ENCODE measurements around the gene XPR1.
A peak's percentile ranks its signal among the peaks of the same experiment; 100 is the strongest.
"Not testable (repeated sequence)": the region's sequence is repeated elsewhere in the genome, so short reads cannot be mapped to it uniquely, and the experiment has no call there.

XPR1 gene

DNA sequence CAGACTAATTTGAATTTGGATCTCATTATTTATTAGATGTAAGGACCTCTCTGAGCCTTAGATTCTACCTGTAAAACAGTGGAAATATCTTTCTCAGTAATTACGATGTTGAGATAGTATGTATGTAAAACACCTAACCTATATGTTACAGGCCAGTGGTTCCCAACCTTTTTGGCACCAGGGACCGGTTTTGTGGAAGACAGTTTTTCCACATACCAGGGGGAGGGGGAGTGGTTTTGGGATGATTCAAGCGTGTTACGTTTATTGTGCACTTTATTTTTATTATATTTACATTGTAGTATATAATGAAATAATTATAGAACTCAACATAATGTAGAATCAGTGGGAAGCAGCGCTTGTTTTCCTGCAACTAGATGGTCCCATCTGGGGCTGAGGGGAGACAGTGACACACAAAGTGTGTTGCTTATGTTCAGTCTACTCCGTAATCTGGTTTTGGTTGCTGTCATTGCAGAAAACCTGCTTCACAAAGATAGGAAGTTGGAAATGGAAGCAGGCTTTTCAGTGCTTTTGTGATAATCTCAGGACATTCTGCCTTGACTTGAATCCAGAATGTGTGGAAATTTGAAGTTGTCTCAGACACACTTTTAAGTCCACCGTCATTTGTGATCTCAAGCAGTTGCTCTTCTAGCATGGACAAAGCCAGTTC lies 12.8 kb downstream of the XPR1 start:
- DNase-seq (ENCODE audit: low spot score), result no peak

DNA sequence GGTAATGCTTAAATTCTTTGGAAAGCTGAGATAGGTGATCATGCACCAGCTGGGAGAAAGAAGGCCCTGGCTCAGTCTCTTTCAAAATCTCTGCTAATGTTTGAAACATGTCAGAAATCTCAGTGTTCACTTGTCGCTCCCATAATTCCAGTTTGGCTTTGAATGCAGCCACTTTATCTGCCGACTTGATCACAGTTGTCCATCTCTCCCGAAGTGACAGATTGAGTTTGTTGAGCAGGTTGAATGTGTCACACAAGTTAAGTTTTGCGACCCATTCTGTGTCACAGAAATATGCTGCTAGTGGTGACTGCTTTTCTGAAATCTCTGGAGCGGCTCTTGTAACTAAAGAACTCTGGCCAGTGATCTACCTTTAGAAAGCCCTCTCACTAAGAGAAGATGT lies 13.4 kb downstream of the XPR1 start:
- not testable (repeated sequence) for DNase-seq (ENCODE audit: low spot score)

DNA sequence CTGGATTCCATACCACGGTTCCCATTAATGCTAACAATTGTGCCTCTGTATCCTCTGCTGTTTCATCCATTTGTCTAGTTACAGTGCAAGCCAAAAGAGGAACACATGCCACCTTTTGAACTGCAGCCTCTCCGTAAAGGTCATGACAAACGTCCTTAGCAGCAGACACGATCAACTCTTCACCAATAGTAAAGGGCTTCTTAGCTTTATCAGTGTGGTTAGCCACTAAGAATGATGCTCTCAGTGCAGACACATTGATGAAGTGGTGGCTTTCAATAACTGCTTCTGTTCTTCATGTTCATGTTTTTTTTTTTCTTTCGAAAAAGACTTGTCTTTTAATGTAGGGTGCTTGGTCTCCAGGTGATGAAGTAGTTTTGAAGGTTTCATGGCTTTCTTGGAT lies 14.3 kb downstream of the XPR1 start:
- no peak for DNase-seq (ENCODE audit: low spot score)

DNA sequence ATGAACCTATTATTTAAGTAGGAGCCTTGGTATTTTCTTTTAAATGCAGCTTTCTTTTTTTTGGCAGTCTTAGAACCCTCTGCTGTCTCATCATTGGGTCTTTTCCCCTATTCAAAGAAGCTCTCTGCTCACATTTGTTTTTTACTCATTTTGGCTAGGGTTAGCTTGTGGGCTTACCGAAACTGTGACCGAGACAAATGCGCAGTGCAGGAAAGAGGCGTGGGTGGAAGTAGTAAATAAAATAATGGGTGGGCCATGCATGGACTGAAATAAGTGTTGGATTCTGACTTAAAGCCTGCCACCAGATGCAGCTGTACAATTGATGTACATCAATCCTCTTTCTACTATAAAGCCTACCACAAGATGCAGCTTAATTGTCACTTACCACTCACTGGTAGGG lies 14.7 kb downstream of the XPR1 start:
- no peak for DNase-seq (ENCODE audit: low spot score)

GRCh38 chr1:180652792-180653191 lies 21.0 kb downstream of the XPR1 start:
- no peak for DNase-seq (ENCODE audit: low spot score)

DNA sequence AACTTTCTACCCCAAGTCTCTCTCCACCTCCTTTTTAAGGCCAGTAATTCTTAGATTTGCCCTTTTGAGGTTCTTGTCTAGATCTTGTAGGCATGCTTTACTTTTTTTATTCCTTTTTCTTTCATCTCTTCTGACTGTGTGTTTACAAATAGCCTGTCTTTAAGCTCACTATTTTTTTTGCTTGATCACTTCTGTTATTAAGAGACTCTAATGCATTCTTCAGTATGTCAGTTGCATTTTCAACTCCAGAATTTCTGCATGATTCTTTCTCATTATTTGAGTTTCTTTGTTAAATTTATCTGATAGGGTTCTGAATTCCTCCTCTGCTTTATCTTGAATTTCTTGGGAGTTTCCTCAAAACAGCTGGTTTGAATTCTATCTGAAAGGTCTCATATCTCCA lies 30.9 kb downstream of the XPR1 start:
- no peak for DNase-seq (ENCODE audit: low spot score)

DNA sequence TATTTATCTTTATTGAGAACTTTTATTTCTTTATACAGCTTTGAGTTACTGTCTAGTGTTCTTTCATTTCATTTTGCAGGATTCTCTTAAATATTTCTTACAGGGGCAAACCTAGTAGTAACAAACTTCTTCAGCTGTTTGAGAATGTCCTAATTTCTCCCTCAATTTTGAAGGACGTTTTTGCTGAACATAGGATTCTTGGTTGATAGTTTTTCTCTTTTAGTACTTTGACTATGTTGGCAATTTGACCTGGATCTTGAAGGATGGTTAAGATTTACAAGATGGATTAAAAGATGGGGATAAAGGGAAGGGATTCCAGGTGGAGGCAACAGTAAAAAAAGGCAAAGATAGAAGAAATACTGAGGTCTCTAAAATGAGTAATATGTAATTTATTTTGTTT lies 38.9 kb downstream of the XPR1 start:
- no peak for DNase-seq (ENCODE audit: low spot score)

DNA sequence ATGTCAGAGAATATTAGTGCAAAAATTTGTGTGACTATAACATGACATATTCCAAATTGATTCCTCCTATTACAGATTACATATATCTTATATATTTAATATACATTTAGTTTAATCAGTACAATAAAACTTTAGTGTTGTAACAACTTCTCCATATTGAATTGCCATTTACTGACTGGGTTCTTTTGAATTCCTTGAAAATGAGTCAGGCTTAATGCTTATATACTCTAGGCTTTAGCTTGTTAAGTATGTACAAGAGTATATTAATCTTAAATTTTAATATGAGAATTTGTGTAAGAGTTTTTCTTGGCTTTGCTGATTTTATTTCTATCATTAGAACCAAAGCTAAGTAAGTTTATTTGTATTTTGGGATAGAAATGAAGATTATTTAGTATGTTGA lies 40.3 kb downstream of the XPR1 start:
- DNase-seq (ENCODE audit: low spot score), result no peak

GRCh38 chr1:180672505-180672904 lies 40.7 kb downstream of the XPR1 start:
- DNase-seq (ENCODE audit: low spot score), result no peak

GRCh38 chr1:180674603-180675530 lies 43.0 kb downstream of the XPR1 start:
- no peak for DNase-seq (ENCODE audit: low spot score)

DNA sequence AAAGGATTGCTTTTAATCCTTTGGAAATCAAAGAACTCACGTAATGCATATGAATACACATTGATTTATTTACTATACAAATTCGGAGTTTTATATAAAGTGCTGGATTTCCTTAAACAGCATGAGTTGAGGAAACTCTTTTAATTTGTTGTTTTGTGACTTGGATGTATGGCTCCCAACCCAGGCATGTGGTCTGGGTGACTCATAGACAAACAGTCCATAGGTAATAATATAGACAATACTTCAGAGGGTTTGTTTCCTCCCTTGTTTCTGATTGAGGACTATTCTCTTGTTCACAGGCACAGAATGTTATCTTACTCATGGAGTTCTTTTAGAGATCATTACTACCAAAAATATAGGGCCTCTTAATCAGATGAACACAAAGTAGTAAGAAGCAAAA lies 43.8 kb downstream of the XPR1 start:
- no peak for DNase-seq (ENCODE audit: low spot score)

DNA sequence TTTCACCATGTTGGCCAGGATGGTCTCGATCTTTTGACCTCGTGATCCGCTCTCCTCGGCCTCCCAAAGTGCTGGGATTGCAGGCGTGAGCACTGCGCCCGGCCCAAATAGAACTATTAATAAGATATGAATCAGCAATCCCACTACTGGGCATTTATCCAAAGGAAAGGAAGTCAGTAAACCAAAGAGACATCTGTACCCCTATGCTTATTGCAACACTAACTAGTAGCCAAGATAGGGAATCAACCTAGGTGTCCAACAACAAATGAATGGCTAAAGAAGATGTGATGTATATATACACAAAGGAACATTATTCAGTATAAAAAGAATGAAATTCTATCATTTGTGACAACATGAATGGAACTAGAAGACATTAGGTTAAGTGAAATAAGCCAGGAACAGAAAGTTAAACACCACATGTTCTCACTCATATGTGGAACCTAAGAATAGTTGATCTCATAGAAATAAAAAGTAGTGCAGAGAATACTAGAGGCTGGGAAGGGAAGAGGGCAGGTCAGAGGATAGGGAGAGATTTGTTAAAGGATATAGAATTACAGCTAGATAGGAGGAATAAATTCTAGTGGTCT lies 48.8 kb downstream of the XPR1 start:
- no peak for DNase-seq (ENCODE audit: low spot score)

DNA sequence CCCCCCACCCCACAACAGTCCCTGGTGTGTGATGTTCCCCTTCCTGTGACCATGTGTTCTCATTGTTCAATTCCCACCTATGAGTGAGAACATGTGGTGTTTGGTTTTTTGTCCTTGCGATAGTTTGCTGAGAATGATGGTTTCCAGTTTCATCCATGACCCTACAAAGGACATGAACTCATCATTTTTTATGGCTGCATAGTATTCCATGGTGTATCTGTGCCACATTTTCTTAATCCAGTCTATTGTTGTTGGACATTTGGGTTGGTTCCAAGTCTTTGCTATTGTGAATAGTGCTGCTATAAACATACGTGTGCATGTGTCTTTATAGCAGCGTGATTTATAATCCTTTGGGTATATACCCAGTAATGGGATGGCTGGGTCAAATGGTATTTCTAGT lies 51.3 kb downstream of the XPR1 start:
- not testable (repeated sequence) for DNase-seq (ENCODE audit: low spot score)

- peak; percentile 2 for DNase-seq (ENCODE audit: low spot score)
Measured at GRCh38 chr1:180691322-180691913, 59.6 kb downstream of the XPR1 start.

- DNase-seq (ENCODE audit: low spot score), result no peak
Measured at GRCh38 chr1:180693564-180694244, 61.9 kb downstream of the XPR1 start.

- no peak for DNase-seq (ENCODE audit: low spot score)
Measured at GRCh38 chr1:180695282-180695681, 63.5 kb downstream of the XPR1 start.

DNA sequence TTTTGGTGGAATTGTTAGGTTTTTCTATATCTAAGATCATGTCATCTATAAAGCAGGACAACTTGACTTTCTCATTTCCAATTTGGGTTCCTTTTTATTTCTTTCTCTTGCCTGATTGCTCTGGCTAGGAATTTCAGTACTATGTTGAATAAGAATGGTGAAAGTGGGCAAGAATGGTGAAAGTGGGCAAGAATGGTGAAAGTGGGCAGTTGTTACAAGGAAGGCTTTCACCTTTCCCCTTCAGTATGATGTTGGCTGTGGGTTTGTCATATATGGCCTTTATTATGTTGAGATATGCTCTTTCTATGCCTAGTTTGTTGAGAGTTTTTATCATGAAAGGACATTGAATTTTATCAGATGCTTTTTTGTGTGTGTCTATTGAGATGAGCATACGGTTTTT lies 64.5 kb downstream of the XPR1 start:
- DNase-seq (ENCODE audit: low spot score), result no peak

- no peak for DNase-seq (ENCODE audit: low spot score)
Measured at GRCh38 chr1:180698580-180698979, 66.8 kb downstream of the XPR1 start.

GRCh38 chr1:180702376-180702775 lies 70.6 kb downstream of the XPR1 start:
- DNase-seq (ENCODE audit: low spot score), result not testable (repeated sequence)

- DNase-seq (ENCODE audit: low spot score), result not testable (repeated sequence)
Measured at GRCh38 chr1:180710746-180711145, 78.9 kb downstream of the XPR1 start.

- not testable (repeated sequence) for DNase-seq (ENCODE audit: low spot score)
Measured at GRCh38 chr1:180711260-180711659, 79.4 kb downstream of the XPR1 start.

DNA sequence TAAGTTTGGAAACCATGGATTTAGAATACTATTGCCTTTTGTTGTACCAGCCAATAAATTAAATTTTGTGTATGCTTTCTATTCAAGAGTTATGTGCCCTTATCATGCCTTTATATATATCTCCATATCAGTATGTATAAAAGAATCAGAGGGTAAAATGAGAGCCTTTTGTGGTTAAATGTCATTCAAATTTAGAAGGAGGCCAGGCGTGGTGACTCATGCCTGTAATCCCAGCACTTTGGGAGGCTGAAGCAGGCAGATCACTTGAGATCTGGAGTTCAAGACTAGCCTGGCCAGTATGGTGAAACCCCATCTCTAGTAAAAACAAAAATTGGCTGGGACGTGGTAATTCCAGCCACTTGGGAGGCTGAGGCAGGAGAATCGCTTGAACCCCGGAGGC lies 88.9 kb downstream of the XPR1 start:
- no peak for DNase-seq (ENCODE audit: low spot score)

Data from globus pallidus (tissue), 1 donor.